Measurements from ENCODE around the gene RMDN2.
"Not testable (repeated sequence)": the region's sequence is repeated elsewhere in the genome, so short reads cannot be mapped to it uniquely, and the experiment has no call there.

RMDN2 gene

DNA sequence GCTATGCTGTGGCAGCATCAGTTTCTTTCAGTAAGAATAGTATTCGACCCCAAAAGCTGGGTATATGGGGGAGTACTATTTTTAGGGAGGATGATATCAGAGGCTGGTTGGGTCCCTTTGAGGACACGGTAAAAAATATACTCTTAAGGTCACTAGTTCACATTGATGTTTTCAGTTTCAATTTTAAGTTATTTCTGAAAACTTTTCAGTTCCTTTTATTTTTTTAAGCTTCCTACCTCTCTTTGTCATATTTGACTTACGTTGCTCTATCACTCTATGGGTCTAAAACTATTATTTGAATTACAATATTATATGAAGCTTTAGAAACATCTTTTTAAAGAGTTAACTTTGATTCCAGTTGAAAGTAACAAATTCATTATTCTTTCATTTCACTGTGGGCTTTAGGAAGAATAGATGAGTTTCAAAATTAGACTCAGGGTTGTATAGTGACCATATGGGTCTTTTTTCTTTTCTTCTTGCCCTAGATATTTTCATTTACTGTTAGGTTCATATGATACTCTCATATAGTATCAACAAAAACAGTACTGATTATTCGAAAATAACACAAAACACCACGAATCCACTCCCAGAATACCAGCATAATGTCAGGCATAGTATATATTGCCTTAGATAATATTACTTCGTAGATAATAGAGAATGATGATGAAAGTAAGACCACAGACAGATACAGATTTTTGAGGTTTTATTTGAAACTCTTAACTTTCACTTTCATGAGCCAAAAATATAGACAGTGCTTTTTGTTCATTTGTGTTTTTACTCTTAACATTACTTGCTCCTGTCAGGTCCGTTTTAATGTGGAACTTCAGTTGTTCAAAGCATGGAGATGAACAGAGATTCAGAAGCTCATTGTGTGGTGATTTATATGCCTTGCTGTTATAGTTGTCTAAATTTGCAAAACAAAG, 9.8 kb downstream of the RMDN2 start:
- peak; percentile 5 for FAIRE-seq

DNA sequence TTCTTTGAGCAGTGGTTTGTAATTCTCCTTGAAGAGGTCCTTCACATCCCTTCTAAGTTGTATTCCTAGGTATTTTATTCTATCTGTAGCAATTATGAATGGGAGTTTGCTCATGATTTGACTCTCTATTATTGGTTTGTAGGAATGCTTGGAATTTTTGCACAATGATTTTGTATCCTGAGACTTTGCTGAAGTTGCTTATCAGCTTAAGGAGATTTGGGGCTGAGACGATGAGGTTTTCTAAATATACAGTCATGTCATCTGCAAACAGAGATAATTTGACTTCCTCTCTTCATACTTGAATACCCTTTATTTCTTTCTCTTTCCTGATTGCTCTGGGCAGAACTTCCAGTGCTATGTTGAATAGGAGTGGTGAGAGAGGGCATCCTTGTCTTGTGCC, 12.5 kb downstream of the RMDN2 start:
- not testable (repeated sequence) for FAIRE-seq

DNA sequence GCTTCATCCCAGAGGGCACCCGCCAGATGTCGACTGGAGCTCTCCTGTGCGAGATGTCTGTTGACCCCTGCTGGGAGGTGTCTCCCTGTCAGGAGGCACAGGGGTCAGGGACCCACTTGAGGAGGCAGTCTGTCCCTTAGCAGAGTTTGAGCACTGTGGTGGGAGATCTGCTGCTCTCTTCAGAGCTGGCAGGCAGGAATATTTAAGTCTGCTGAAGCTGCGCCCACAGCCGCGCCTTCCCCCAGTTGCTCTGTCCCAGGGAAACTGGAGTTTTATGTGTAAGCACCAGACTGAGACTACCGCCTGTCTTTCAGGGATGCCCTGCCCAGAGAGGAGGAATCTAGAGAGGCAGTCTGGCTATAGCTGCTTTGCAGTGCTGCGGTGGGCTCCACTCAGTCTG, 16.2 kb downstream of the RMDN2 start:
- not testable (repeated sequence) for FAIRE-seq

DNA sequence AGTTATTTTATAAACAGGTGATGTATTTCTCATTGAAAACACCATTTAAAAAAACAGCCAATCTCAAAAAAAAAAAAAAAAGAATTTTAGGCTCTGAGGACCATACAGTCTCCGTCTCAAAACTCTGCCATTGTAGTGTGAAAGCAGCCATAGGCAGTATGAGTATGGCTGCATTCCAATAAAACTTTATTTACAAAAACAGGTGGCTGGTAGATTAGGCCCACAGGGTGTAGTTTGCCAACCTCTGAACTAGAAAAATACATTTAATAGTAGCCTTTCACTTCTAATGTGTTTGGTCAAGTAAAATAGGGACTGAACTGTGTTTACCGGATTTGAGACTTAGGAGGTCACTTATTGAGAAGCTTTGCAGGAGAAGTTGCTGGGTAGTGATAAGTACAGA, 19.2 kb downstream of the RMDN2 start:
- no peak for FAIRE-seq

DNA sequence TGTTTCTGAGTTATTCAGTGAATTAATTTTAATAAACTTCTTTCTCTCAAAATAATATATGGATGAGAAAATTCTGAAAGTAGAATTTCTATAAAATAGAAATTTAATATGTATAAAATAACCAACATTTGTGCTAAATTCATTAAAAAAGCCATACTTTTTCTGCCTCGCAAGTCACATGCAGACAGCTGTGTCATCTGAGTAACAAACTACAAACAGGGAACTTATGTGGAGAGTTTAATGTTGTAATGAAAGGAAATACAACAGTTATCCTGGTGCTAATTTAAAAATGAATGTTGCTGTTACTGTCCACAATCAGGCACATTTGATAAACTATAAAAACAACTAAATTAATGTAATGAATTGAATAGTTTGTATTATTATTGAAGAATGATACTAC, 22.2 kb downstream of the RMDN2 start:
- no peak for FAIRE-seq

DNA sequence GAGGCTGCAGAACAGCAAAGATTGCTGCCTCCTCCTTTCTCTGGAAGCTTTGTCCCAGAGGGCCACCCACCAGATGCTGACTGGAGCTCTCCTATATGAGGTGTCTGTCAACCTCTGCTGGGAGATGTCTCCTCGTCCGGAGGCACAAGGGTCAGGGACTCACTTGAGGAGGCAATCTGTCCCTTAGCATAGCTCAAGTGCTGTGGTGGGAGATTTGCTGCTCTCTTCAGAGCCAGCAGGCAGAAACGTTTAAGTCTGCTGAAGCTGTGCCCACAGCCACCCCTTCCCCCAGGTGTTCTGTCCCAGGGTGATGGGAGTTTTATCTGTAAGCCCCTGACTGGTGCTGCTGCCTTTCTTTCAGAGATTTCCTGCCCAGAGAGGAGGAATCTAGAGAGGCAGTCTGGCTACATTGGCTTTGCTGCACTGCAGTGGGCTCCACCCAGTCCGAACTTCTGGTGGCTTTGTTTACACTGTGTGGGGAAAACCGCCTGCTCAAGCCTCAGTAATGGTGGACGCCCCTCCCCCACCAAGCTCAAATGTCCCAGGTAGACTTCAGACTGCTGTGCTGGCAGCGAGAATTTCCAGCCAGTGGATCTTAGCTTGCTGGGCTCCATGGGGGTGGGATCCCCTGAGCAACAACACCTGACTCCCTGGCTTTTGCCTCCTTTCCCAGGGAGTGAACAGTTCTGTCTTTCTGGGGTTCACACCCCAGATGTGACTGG, 37.1 kb downstream of the RMDN2 start:
- FAIRE-seq: not testable (repeated sequence)

DNA sequence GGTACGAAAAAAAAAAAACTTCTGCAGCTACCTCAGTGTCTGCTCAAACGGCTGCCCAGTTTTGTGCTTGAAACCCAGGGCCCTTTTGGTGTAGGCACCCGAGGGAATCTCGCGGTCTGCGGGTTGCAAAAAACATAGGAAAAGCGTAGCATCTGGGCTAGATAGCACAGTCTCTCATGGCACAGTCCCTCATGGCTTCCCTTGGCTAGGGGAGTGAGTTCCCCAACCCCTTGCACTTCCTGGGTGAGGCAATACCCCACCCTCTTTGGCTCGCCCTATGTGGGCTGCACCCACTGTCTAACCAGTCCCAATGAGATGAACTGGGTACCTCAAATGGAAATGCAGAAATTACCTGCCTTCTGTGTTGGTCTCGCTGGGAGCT, 37.6 kb downstream of the RMDN2 start:
- not testable (repeated sequence) for FAIRE-seq

DNA sequence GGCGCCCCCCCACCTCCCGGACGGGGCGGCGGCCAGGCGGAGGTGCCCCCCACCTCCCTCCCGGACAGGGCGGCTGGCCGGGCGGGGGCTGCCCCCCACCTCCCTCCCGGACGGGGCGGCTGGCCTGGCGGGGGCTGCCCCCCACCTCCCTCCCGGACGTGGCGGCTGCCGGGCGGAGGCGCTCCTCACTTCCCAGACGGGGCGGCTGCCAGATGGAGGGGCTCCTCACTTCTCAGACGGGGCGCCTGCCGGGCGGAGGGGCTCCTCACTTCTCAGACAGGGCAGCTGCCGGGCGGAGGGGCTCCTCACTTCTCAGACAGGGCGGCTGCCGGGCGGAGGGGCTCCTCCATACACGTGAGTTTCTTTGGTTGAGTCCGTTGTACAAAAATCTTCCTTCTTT, 38.8 kb downstream of the RMDN2 start:
- not testable (repeated sequence) for FAIRE-seq

DNA sequence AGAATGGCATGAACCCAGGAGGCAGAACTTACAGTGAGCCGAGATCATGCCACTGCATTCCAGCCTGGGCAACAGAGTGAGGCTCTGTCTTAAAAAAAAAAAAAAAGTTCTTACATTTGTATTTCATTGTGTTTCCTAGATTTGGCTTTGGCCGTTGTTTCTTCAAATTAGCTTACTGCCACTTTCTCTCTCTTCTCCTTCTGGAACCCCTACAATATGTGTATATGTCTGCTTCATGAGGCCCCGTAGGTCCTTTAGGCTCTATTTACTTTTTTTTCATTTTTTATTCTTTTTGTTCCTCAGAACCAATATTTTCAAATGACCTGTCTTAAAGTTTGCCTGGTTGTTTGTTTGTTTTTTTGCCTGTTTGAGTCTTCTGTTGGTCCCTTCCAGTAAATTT, 41.2 kb downstream of the RMDN2 start:
- FAIRE-seq: no peak

DNA sequence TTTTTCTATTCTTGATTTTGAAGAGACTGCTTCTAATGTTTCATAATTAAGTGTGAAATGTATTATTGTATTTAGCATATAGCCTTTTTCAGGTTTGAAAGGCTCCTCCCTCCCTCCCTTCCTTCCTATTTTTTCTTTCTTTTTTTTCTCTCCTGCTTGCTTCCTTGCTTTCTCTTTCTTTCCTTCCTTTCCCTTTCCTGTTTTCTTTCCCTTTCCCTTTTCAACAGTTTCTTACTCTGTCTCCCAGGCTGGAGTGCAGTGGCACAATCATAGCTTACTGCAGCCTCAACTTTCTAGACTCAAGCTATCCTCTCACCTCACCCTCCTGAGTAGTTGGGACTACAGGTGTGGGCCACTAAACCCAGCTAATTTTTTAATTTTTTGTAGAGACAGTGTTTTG, 44.6 kb downstream of the RMDN2 start:
- no peak for FAIRE-seq

DNA sequence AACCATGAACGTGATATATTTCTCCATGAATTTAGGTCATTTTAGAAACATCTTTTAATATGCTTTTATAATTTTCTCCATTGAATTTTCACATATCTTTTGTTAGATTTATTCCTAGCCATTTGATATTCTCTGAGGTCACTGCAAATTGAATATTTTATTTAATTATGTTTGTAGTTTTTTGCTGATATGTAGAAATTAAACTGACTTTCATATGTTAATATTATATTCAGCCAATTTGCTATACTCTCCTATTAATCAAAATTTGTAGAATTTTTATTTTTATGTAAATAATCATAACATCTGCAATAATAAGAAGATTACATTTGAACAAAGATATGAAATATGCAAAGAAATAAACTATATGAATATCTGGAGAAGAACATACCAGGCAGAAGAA, 46.9 kb downstream of the RMDN2 start:
- FAIRE-seq: peak; percentile 73

DNA sequence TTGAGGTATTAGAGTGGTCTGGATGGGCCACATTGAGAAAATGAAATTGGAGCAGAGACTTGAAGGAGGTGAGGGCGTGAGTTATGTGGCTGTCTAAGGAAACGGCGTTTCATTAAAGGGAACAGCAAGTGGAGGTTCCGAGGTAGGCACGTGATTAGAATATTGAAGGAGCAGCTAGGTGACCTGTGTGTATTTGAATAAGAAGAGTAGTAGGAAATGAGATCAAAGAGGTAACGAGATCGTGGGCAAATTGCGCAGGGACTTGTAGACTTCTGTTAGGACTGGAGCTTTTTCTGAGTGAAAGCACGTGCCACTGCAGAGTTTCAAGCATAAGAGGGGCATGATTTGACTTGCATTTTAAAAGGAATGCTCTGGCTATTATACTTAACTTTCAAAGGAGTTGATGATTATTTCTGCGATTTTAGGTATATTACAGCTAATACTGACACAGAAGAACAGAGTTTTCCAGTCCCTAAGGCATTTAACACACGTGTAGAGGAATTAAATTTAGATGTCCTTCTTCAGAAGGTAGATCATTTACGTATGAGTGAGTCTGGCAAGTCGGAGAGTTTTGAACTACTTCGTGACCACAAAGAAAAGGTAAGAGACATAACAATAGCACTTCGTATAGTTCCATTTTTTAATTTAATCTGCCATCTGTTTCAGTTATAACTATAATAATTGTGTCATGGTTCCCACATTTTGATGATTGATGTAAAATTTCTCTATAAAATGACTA, 48.7 kb downstream of the RMDN2 start:
- no peak for FAIRE-seq

DNA sequence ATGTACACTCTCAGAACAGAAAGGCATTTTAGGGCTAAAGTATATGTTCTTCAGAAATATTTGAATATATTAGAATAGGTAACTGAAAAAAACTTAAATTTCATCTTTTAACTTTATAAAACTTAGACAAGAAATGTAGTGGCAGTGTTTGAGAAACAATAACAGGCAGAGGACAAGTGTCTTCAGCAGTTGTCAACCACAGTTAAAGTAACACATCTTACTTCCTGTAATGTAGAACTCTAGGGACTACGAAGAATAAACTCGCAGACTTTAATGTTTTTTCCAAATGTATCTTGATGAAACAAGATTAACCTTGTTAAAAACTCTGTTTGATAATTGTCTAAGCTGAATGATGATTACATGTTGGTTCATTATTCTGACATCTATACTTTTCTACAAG, 50.7 kb downstream of the RMDN2 start:
- FAIRE-seq: no peak

DNA sequence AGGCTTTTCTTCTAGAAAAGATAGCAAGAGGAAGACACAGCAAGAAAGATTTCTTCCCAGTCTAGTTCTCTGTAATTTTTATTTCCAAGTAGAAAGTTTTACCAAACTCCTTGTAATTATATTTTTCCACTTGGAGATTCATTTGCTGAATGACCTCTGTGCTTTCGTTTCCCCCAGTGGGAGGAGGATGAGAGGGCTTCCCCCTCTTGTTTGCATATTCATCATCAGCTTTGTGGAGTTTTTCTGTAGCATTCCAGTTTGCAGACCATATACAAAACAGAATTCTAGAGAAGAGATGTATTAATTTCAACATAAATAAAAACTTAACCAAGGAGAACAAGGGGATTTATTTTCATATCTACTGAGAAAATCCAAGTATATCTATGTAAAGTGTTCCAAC, 51.3 kb downstream of the RMDN2 start:
- no peak for FAIRE-seq

DNA sequence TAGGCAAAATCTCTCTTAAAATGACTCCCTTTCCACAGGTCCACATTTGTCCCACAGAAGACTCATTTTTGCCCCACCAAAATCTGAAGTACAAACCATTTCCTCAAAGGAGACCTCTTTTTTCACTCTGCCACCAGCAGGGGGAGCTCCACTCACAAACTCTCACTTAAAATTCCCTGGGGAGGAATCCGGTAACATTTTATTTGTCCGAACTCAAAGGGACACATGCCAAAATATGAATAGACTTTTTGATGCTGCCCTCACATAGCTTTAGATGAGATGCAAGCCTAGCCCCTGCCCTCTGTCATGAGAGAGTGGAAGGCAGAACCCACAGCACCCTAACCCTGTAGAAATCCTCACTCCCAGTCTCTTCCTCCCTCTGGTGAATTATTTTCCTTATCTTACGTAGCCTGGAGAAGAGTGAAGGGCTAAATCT, 57.1 kb downstream of the RMDN2 start:
- no peak for FAIRE-seq

DNA sequence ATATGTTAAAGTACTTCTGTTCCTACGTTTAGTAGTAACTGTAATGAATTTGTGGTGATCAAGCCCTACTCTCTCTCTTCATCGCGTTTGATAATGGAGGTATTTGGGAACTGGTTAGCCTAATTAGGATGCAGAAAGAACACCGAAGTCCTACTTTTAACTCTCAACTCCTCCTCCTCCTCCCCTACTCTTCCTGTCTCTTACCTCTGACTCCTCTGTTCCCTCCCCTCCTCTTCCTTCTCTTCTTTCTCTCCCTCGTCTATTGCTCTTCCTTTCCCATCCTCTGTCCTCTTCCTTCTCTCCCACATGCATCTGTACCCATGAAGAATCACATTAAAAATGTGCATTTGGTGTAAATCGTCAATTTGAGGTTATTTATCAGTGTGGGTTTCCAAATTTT, 57.8 kb downstream of the RMDN2 start:
- FAIRE-seq: no peak

DNA sequence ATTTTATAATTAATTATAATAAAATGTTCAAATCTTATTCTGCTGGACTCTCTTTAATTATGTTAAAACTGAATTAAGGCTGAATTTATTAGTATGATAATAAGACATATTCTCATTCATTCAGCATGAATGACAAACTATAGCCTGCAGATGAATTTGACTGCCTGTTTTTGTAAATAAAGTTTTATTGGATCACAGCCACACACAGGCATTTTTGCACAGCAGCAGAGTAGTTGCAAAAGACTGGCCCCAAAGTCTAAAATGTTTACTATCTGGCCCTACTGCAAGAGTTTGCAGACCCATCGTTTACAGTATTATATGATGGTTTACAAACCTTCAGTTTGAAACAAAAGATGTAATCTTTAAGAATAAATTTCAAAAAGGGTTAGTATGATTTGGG, 58.6 kb downstream of the RMDN2 start:
- FAIRE-seq: no peak

DNA sequence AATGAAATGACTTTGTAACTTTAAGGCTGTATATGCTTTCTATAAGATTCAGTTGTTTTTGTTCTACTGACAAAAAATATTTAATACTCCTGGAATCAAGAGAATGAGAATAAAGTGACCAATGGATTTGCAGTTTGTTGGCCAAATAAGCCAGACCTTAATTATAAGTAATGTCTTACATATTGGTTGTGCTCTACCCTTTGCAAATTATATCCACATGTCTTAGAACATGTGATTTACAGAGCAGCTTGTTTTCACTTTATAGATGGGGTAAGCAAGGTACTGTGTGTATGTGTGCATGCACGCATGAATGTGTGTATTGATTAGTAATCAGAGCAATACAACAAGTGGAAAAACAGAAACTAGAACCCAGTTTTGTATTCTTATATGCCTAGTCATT, 59.1 kb downstream of the RMDN2 start:
- no peak for FAIRE-seq

DNA sequence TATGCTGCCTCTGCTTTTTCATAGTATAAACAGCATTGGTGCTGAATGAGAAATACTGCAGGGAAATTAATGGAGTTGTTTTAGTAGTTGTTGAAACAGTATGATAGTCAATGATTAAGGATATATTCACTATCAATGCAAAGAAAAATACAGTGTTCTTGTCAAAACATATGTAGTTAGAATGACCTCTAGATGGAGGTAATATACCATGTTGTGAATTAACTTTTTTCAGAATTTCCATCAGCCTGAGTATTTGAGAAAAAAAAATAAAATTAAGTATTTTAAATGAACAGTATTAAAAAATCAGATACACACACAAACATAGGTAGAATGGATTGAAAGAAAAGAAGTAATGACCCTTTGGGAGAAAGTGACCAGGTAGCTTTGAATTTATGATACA, 59.5 kb downstream of the RMDN2 start:
- no peak for FAIRE-seq

DNA sequence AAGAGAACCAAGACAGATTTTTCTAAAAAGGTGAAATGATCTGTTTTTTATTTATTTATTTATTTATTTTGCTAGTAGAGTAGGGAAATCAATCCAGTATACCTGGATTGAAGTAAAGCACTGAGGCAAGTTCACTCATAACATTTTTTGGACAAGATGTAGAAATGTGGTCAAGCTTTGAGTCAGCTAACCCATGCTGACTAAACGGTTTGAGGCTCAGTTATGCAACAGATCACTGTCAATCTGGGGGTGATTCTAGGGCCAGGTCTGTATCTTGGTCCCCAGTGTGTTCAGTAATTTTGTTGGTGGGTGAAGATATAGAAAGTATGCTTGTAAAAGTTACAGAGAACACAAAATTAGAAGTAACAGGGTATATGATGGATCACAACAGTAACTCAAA, 60.2 kb downstream of the RMDN2 start:
- FAIRE-seq: no peak

DNA sequence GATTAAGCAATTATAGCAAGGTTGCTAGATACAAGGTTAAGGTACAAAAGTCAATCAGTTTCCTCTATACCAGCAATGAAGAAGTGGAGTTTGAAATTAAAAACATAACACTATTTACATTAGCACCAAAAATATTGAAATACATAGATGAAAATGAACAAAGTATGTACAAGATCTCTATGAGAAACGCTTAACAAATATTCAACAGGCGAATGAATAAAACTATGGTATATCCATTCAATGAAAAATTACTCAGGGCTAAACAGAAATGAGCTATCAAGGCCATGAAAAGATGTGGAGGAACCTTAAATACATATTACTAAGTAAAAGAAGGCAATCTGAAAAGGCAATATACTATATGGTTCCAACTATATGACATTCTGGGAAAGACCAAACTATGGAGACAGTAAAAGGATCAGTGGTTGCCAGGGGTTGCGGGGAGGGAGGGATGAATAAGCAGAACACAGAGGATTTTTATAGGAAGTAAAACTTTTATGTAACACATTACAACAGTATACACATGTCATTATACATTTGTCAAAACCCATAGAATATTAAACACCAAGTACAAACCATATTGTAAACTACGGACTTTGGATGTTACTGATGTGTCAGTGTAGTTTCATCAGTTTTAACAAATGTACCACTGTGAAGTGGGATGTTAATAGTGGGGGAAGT, 62.1 kb downstream of the RMDN2 start:
- FAIRE-seq: no peak

DNA sequence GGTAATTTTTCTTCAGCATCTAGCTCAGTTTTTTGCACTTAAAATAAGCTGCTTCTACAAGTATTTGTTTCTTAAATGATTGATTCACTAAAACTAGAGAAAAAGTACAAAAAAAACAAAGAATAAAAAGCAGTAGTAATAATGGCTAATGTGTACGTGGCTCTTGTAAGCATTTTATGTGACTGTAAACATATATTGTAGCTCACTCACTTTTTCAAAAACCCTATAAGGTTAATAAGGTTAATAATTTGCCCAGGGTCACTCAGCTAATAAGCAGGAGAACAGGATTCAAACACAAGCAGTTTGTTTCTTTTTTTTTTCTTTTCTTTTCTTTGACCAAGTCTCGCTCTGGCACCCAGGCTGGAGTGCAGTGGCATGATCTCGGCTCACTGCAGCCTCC, 67.5 kb downstream of the RMDN2 start:
- no peak for FAIRE-seq

DNA sequence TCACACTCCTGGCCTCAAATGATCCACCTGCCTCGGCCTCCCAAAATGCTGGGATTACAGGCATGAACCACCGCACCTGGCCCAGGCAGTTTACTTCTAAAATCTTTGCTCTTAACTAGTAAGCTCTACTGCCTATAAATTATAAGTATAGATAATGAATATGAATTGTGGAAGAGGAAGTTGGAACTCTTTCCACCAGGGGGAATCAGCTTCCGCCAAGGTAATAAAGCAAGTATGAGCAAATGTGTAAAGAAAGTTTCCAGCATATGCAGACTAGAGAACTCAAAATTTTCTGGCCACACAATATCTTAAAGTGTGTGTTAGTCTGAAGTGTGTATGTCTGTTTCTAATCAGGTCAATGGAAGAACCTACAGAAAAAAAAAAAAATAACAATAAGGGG, 68.1 kb downstream of the RMDN2 start:
- FAIRE-seq: no peak

Measured in colon (tissue), 2 donors.